Loucy (cell line): ENCODE data around the gene PNCK.

Experiments
- H2AFZ ChIP-seq: fragments of 200-600 bp; sonication (generic); 2 replicates; pipeline ENCODE4 v1.6.0; 2016; ENCODE audit warnings: antibody characterized with exemption, mild to moderate bottlenecking, low read length, moderate library complexity
- H3F3A ChIP-seq: fragments of 200-600 bp; 2 replicates; pipeline ENCODE4 v1.6.0; 2016; ENCODE audit warnings: antibody characterized with exemption, low read depth, mild to moderate bottlenecking
- H3K27me3 ChIP-seq: fragments of 200-600 bp; sonication (generic); 2 replicates; pipeline ENCODE4 v1.6.1; 2014; ENCODE audit warnings: low read length, mild to moderate bottlenecking; ENCODE audit not compliant: insufficient read depth, poor library complexity, severe bottlenecking
- H3K36me3 ChIP-seq: fragments of 200-600 bp; sonication (generic); 2 replicates; pipeline ENCODE4 v1.6.1; 2016; ENCODE audit warnings: low read length; ENCODE audit not compliant: insufficient read depth
- H3K4me1 ChIP-seq: fragments of 200-600 bp; sonication (generic); 2 replicates; pipeline ENCODE4 v1.5.1; 2014; ENCODE audit warnings: low read length, mild to moderate bottlenecking; ENCODE audit not compliant: insufficient read depth, poor library complexity, severe bottlenecking
- H3K4me2 ChIP-seq: fragments of 200-600 bp; sonication (generic); 2 replicates; pipeline ENCODE4 v1.6.0; 2014; ENCODE audit warnings: antibody characterized with exemption, low read length, low read depth, mild to moderate bottlenecking; ENCODE audit not compliant: poor library complexity, severe bottlenecking
- H3K4me3 ChIP-seq: fragments of 200-600 bp; sonication (generic); 2 replicates; pipeline ENCODE4 v1.5.1; 2014; ENCODE audit warnings: low read length, mild to moderate bottlenecking, mixed read lengths; ENCODE audit not compliant: poor library complexity, severe bottlenecking
- H3K79me2 ChIP-seq: fragments of 200-600 bp; sonication (generic); 2 replicates; pipeline ENCODE4 v1.6.1; 2014; ENCODE audit warnings: low read length; ENCODE audit not compliant: insufficient read depth
- H3K9ac ChIP-seq: fragments of 200-600 bp; sonication (generic); 2 replicates; pipeline ENCODE4 v1.6.0; 2014; ENCODE audit warnings: mild to moderate bottlenecking, low read depth, low read length, moderate library complexity; ENCODE audit not compliant: poor library complexity, severe bottlenecking
- H3K9me2 ChIP-seq: fragments of 200-600 bp; sonication (generic); replicated peaks from 2 replicates; pipeline ENCODE4 v1.6.1; 2016; ENCODE audit warnings: low read depth, low read length, mixed read lengths
- H3K9me3 ChIP-seq: fragments of 200-600 bp; sonication (generic); 2 replicates; pipeline ENCODE4 v1.6.1; 2014; ENCODE audit warnings: mild to moderate bottlenecking, antibody characterized with exemption, low read length, low read depth; ENCODE audit not compliant: insufficient read depth
- H4K20me1 ChIP-seq: fragments of 200-600 bp; sonication (generic); 2 replicates; pipeline ENCODE4 v1.6.0; 2014; ENCODE audit warnings: antibody characterized with exemption, low read length, mild to moderate bottlenecking; ENCODE audit not compliant: insufficient read depth, poor library complexity, severe bottlenecking
- EZH2phosphoT487 ChIP-seq: fragments of 200-600 bp; IDR thresholded peaks from 2 replicates; pipeline ENCODE4 v1.6.1; 2018; ENCODE audit warnings: antibody characterized with exemption, mild to moderate bottlenecking, moderate library complexity, borderline replicate concordance
- TF ChIP-seq, protein P1 (sequence below): fragments of 200-600 bp; sonication (generic); conservative IDR thresholded peaks from 2 replicates; pipeline ENCODE4 v1.5.1; 2014; ENCODE audit warnings: mild to moderate bottlenecking, antibody characterized with exemption, low read length

Gene PNCK

DNA sequence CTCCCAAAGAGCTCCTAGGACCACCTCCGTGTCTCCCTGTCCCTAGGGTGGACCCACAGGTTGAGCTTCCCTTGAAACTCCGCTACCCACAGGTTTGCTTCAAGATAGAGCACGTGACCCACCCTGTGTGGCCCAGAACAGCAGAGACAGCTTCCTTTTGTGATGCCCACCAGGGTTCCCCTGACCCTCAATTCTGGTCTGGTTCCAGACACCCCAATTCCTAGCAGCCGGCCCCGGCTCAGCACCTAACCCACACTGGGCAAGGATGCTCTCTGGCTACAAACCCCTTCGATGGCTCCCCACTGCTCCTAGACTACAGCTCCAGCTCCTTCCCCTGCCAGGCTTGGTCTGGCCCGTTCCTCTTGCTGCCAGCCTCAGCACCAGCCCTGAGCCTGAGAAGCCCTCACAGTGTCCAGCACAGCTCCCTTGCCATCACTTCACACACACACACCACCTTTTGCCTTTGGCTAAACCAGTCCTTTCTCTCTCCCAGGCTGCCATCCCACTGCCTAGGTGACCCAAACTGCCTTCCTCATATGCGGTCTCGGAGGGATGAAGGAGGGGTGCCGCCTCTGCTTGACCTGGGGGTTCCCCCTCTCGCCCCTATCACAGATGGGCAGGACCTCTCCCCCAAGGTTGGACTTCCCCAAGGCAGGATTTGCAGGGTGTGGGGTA lies 6.2 kb downstream of the PNCK start:
- H3K4me1 ChIP-seq: no peaks in the 10 kb centered on the region
- no peaks in the 10 kb centered on the region for H4K20me1 ChIP-seq
- no peak overlapping the region for H3K9ac ChIP-seq
- no peaks in the 10 kb centered on the region for H3K27me3 ChIP-seq
- H3K4me2 ChIP-seq: no peak overlapping the region
- H3K9me2 ChIP-seq: no peaks in the 10 kb centered on the region
- no peak overlapping the region; the same call in 1 of the 2 replicates for H2AFZ ChIP-seq
- H3K9me3 ChIP-seq: no peaks in the 10 kb centered on the region
- no peak for TF ChIP-seq EZH2phosphoT487
- TF ChIP-seq, protein P1, sequence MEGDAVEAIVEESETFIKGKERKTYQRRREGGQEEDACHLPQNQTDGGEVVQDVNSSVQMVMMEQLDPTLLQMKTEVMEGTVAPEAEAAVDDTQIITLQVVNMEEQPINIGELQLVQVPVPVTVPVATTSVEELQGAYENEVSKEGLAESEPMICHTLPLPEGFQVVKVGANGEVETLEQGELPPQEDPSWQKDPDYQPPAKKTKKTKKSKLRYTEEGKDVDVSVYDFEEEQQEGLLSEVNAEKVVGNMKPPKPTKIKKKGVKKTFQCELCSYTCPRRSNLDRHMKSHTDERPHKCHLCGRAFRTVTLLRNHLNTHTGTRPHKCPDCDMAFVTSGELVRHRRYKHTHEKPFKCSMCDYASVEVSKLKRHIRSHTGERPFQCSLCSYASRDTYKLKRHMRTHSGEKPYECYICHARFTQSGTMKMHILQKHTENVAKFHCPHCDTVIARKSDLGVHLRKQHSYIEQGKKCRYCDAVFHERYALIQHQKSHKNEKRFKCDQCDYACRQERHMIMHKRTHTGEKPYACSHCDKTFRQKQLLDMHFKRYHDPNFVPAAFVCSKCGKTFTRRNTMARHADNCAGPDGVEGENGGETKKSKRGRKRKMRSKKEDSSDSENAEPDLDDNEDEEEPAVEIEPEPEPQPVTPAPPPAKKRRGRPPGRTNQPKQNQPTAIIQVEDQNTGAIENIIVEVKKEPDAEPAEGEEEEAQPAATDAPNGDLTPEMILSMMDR: no peak
- no peaks in the 10 kb centered on the region for H3K79me2 ChIP-seq
- no peak overlapping the region for H3K4me3 ChIP-seq
- no peaks in the 10 kb centered on the region for H3F3A ChIP-seq
- H3K36me3 ChIP-seq: no peaks in the 10 kb centered on the region

DNA sequence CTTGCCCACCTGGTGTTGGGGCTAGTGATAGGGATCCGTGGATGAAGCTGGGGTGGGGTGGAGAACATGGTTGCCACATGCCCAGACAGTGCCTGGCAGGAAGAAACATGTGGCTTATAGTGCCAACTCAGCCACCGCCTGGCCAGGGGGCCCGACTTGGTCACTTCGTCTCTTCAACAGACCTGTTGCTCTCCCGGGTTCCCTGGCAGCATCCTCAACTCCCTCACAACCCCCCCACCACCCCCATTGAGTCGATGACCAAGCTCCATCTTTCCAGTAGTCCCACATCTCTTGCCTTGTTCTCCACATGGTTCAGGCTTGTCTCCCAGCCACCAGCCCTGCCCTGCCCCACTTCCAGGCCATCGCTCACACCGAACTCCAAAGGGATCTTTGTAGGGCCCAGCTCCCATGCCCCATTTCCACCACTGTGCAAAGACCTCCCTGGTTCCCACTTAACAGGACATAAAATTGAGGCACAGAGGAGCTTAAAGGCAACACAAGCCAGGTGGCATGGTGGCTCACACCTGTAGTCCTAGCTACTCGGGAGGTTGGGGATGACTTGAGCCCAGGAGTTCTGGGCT lies 7.8 kb downstream of the PNCK start:
- TF ChIP-seq, protein P1: no peak
- no peak for TF ChIP-seq EZH2phosphoT487
- Histone ChIP-seq H3K4me3 (no peak overlapping the region), H3K4me1 (no peaks in the 10 kb centered on the region), H3K9me2 (no peaks in the 10 kb centered on the region), H2AFZ (no peak overlapping the region), H3F3A (no peaks in the 10 kb centered on the region), H3K36me3 (no peaks in the 10 kb centered on the region), H3K9ac (no peak overlapping the region), H3K79me2 (no peaks in the 10 kb centered on the region), H3K9me3 (no peaks in the 10 kb centered on the region), H3K27me3 (no peaks in the 10 kb centered on the region), H3K4me2 (no peak overlapping the region), H4K20me1 (no peaks in the 10 kb centered on the region)

DNA sequence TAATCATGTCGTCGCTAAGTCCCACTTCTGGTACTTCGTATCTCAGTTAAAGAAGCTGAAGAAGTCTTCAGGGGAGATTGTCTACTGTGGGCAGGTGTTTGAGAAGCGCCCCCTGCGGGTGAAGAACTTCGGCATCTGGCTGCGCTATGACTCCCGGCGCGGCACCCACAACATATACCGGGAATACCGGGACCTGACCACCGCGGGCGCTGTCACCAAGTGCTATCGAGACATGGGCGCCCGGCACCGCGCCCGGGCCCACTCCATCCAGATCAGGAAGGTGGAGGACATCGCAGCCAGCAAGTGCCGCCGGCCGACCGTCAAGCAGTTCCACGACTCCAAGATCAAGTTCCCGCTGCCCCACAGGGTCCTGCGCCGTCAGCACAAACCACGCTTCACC lies 11.3 kb downstream of the PNCK start:
- H3K4me2 ChIP-seq: no peak overlapping the region
- no peaks in the 10 kb centered on the region for H3K36me3 ChIP-seq
- TF ChIP-seq, protein P1: 0 out of 2 replicates have a peak, but pooled peaks have one; percentile 27
- no peak for TF ChIP-seq EZH2phosphoT487
- no peaks in the 10 kb centered on the region for H3K9me3 ChIP-seq
- H3K79me2 ChIP-seq: no peaks in the 10 kb centered on the region
- no peaks in the 10 kb centered on the region for H3K9me2 ChIP-seq
- no peaks in the 10 kb centered on the region for H4K20me1 ChIP-seq
- H3K9ac ChIP-seq: no peak overlapping the region
- H3K4me3 ChIP-seq: no peak overlapping the region
- H3F3A ChIP-seq: no peaks in the 10 kb centered on the region
- H2AFZ ChIP-seq: no peak overlapping the region
- no peaks in the 10 kb centered on the region for H3K4me1 ChIP-seq
- H3K27me3 ChIP-seq: no peaks in the 10 kb centered on the region
